Stimulated activated CD4-positive, alpha-beta T cell treated with anti-CD3 and anti-CD28 coated beads, TNF-alpha, amount 100 ng/mL, for 4 hours (primary cell): ENCODE data around the gene SLC9A8.
A peak's percentile ranks its signal among the peaks of the same experiment; 100 is the strongest.
"Not testable (repeated sequence)": the region's sequence is repeated elsewhere in the genome, so short reads cannot be mapped to it uniquely, and the experiment has no call there.

Experiments used
- DNase-seq, 3 experiments: peaks; one replicate each; pipeline ENCODE4 v3.0.0-alpha.2; 2020; ENCODE audit warnings: low read depth in 3 of 3

The SLC9A8 gene, protein sequence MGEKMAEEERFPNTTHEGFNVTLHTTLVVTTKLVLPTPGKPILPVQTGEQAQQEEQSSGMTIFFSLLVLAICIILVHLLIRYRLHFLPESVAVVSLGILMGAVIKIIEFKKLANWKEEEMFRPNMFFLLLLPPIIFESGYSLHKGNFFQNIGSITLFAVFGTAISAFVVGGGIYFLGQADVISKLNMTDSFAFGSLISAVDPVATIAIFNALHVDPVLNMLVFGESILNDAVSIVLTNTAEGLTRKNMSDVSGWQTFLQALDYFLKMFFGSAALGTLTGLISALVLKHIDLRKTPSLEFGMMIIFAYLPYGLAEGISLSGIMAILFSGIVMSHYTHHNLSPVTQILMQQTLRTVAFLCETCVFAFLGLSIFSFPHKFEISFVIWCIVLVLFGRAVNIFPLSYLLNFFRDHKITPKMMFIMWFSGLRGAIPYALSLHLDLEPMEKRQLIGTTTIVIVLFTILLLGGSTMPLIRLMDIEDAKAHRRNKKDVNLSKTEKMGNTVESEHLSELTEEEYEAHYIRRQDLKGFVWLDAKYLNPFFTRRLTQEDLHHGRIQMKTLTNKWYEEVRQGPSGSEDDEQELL

DNA sequence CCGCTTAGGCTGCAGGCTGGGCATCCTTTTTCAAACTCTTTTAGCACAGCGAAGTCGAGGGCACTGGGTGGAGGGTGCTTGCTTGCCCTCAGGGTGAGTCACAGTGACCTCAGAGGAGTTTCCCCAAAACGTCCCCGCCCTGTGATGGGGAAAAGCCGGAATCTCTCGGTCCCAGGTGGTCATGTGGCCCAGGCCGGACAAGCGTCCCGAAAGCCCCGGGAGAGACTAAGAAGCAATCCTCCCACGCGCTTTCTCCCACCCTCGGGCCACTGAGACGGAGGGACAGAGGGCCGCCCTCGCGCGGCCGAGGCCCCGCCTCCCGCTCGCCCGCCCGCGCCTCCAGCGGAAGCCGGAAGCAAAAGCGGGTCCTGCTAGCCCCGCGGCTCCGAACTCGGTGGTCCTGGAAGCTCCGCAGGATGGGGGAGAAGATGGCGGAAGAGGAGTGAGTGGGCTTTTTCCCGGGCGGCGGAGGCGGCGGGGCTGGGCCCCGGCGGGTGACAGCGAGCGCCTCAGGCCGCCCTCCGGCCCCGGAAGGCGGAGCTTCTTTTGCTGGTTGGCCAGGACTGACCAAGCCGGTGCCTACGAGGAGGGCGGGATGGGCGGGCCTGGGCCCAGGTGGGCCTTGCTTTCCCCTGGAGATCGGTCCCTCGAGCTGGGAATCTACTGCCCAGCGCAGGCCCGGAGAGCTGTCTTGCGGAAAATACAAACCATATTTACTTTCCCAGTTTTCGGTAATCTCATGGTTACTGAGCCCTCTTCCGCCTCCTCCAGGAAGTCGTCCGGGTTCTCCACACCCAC is at the start of gene SLC9A8:
TSS of gene SLC9A8 (plus strand) at position 322 of the 798 bp plus-strand sequence. CDS start at position 417, 95 bp downstream.
- peak; percentile 66 to 74 (median 72) for DNase-seq

DNA sequence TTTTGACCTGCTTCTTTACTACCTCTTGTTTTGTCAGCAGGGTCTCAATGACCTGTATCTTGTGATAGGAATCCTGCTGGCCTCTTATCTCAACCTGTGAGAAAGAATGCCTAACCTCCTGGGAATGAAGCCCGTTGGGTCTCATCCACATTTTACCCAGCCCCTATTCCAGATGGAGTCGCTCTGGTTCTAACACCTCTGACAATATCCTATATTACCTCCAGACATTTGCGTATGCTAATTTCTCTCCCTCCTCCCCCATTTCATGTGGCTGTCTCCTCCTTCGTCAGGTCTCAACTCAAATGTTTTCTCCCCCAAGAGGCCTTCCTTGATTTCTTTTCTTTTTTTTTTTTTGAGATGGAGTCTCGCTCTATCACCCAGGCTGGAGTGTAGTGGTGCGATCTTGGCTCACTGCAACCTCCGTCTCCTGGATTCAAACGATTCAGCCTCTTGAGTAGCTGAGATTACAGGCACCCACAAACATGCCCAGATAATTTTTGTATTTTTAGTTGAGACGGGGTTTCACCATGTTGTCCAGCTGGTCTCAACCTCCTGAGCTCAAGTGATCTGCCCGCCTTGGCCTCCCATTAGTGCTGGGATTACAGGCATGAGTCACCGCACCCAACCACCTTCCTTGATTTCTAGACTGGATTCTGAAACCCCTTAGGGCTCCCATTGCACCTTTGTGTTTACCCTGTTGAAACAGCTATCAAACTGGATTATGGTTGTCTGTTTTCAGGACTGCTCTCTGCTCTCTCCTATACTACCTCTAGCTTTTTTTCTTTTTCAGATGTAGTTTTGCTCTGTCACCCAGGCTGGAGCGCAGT is 49.5 kb upstream of the SLC9A8 start:
- no peak for DNase-seq

DNA sequence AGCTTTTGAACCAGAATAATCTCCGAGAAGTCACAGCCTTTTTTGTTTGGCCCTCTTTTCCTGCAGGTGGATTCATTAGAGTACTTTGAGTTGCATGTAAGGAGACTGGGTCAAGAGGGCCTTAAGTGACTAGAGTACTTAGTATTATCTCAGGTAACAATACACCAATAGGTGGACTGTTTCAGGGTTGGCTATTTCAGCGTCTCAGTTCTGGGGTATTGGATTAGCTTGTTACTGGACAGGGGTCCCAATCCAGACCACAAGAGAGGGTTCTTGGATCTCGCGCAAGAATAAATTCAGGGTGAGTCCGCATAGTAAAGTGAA is 47.3 kb upstream of the SLC9A8 start:
- no peak for DNase-seq

DNA sequence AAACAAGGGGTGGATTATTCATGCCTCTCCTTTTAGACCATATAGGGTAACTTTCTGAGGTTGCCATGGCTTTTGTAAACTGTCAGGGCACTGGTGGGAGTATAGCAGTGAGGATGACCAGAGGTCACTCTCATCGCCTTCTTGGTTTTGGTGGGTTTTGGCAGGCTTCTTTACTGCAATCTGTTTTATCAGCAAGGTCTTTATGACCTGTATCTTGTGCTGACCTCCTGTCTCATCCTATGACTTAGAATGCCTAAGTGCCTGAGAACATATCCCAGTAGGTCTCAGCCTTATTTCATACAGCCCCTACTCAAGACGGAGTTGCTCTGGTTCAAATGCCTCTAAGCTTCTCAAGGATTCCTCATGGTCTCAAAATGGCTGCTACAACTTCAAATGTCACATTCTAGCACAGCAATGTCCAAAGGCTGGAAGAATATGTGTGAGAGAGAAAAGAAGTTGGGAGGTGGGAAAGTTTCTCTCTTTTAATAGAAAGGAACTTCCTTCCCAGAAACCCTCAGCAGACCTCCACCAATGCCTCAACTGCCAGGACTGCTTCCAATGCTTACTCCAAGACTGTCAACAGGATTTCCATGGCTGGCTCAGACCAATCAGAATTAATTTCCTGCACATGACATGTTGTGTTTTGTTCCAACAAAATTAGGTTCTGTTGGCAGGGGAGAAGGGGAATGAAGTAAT is 46.6 kb upstream of the SLC9A8 start:
- no peak for DNase-seq

DNA sequence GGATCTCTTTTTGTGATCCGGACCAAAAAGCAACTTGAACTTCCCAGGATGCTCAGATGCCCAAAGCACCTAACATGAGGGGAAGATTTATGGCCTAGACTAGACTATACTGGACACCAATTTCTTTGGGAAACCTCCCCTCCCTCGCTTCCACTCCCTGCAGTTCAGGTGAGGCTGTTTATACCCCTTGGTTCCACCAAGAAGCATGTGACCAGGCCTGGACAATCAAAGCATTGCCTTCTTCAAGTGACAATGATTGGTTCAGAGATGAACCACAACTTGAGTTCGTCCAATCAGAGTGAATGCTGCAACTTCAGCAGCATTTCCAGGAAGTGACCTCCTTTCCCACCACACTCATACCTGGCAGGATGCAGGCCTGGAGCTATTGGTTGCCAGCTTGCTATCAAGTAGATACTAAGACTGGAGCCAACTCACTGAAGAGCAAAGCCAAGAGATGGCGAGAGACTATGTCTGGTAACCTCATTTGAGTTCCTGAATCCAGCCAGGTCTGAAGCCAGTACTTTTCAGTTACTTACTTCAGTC is 45.6 kb upstream of the SLC9A8 start:
- DNase-seq, result no peak

DNA sequence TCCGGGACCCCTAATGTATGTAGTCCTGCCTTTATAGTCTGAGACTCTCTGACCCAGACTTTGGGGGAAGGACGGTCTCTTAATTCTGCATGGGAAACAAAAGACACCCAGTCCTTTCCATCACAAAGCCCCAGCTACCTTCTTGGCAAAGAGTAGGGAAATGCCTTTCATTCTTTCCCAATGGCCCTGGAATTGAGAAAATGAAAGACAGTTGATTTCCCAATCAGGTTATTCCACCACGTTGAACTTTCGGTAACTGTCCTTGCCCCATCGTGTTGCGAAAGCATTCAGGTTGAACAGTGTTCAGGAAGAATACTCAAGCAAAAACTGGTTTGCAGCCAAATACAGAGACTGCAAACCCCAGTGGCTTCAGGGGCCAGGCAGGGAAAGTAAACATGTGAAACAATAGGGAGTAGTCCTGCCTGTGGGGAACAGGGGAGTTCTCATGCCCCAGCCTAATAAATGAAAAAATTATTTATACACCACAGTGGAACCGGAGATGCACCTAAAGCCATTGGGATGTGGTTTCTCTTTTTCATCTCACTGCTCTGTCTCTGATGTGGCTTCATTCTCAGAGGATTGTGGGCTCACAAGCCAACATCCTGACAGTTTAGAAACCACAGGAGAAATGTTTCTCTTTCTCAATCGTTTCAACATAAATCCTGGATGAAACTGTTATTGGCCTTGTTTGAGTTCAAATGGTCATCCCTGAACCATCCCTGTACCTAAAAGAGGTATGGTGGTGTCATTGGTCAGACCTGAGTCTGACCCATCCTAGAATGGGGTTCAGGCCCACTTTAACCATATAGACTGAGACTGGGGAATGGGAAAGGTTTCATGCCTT is 44.2 kb upstream of the SLC9A8 start:
- DNase-seq, result no peak

DNA sequence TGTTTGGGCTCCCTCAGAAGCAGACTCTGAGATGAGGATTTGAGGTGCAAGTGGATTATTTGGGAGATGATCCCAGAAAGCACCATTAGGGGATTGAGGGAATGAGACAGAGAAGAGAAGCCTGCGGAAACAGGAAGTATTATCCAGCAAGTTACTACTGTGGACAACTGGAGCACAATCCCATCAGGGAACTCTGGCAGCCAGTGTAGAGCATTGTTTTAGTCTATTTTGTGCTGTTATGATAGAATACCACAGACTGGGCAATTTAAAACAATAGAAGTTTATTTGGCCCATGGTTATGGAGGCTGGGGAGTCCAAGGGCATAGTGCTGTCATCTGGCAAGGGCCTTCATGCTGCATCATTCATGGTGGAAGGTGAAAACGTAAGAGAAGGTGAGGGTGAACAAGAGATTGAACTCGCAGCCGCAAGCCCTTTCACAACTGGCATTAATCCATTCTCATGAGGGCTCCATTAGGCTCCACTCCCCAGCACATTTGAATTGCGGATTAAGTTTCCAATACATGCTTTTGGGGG is 43.5 kb upstream of the SLC9A8 start:
- DNase-seq, result no peak

DNA sequence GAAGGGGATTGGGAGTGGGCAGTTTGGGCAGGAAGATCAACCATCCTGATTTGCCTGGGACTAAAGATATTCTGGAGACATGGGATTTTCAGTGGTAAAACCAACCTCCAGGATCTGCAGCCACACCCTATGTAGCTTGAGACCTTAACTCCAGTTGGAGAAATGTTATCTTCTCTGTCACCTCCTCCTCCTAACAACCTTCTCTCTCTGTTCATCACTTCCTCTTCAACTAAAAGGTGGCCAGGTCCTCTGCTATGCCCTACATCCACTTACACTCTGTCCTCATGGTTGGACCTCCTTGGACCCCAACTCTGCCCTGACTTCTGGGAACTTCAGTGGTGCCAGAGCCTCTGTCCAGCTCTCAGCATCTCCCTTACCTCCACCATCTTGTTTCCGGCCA is 42.0 kb upstream of the SLC9A8 start:
- no peak for DNase-seq

DNA sequence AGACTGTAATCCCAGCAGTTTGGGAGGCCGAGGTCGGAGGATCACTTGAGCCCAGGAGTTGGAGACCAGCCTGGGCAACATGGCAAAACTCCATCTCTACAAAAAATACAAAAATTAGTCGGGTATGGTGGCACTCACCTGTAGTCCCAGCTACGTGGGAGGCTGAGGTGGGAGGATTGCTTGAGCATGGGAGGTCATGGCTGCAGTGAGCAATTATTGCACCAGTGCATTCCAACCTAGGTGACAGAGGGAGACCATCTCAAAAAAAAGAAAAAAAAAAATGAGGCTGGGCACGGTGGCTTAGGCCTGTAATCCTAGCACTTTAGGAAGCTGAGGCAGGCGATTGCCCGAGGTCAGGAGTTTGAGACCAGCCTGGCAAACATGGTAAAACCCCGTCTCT is 38.4 kb upstream of the SLC9A8 start:
- not testable (repeated sequence) for DNase-seq

DNA sequence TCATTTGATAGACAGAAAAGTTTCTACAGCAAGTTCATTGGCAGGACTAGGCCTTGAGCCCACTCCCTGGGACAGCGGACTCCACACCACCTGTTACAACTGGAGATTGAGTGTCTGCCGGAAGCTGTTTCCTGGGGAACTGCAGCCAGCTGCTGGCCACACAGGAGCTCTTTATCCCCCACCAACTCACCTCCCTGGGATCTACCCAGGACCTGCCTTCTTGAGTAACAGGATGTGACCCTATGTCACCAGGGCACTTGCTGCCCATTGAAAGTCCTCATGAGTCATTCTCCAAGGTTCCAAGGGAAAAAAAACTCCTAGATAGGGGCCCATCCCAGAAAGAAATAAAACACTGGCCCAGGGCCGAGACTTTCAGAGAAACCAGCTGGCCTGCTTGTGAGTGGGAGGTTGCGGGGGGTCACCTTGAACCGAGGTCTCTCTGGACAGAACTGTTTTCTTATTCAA is 37.4 kb upstream of the SLC9A8 start:
- no peak for DNase-seq

DNA sequence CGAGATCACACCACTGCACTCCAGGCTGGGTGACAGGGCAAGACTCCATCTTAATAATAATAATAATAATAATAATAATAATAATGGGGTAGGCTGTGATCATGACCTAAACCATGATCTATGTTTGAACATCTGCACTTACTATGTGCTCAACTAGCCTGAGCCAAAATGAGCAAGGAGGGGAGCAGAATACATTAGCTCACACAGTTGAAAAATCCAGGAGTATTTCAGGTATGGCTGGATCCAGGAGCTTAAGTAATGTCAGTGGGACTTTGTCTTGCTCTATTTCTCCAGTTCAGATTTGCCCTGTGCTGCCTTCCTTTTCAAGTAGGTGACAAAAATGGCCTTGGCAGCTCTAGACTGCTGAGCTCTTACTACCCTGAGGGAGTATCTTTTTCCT is 32.7 kb upstream of the SLC9A8 start:
- DNase-seq, result no peak

DNA sequence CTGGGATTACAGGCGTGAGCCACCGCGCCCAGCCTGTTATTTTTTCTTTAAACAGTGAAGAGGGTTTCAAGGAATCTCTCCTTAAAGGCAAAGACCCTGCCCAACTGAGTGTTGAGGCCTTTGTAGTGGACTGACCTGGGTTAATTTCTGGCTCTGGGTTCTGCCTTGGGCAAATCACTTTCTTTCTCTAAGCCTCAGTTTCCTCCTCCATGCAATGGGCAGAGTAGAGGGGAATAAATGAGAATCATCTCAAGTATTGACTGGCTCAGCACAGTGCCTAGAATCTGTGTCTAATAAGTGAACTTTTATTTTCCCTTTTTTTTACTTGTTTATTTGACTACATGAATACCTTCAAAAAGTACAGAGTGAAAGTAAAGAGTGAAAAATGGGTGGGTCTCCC is 31.0 kb upstream of the SLC9A8 start:
- DNase-seq, result no peak

DNA sequence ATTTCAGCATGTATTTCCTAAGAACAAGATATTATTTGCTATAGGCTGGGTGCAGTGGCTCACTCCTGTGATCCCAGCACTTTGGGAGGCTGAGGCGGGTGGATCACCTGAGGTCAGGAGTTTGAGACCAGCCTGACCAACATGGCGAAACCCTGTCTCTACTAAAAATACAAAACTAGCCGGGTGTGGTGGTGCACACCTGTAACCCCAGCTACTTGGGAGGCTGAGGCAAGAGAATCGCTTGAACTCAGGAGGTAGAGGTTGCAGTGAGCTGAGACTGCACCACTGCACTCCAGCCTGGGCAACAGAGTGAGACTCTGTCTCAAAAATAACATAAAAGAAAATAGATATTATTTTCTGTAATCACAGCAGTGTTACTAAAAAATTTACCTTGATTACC is 30.2 kb upstream of the SLC9A8 start:
- not testable (repeated sequence) for DNase-seq

DNA sequence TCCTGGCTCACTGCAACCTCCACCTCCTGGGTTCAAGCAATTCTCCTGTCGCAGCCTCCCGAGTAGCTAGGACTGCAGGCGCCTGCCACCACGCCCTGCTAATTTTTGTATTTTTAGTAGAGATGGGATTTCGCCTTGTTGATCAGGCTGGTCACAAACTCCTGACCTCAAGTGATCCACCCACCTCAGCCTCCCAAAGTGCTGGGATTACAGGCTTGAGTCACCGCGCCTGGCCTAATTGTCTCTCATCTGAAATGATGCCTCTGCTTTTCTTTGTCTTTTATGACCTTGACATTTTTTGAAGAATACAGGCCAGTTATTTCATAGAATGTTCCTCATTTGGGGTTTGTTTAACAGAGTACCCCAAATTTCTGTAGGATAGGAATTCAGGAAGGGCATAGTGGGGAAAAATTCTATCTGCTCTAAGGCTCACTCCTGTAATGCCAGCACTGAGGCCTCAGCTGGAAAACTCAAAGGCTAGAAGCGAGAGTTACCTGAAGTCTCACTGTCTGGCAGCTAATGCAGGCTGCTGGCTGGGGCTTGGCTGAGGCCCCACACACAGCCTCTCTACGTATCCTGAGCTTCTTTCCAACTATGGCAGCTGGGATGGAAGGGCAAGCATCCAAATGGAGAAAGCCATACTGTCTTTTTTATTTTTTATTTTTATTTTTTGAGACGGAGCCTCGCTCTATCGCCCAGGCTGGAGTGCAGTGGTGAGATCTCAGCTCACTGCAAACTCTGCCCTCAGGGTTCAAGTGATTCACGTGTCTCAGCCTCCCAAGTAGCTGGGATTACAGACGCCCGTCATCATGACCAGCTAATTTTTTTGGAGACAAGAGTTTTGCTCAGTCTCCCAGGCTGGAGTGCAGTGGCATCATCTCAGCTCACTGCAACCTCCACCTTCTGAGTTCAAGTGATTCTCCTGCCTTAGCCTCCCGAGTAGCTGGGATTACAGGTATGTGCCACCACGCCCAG is 29.3 kb upstream of the SLC9A8 start:
- not testable (repeated sequence) for DNase-seq

DNA sequence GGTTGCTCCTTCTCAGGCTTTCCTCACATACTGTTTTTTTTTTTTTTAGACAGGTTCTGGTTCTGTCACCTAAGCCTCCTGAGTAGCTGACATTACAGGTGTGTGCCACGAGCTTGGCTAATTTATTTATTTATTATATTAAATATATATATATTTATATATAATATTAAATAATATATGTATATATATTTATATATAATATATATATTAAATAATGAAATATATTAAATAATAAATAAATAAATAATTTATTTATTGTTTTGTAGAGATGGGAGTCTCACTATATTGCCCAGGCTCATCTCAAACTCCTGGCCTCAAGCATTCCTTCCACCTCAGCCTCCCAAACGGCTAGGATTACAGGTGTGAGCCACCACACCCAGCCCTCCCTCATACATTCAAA is 28.3 kb upstream of the SLC9A8 start:
- no peak for DNase-seq

DNA sequence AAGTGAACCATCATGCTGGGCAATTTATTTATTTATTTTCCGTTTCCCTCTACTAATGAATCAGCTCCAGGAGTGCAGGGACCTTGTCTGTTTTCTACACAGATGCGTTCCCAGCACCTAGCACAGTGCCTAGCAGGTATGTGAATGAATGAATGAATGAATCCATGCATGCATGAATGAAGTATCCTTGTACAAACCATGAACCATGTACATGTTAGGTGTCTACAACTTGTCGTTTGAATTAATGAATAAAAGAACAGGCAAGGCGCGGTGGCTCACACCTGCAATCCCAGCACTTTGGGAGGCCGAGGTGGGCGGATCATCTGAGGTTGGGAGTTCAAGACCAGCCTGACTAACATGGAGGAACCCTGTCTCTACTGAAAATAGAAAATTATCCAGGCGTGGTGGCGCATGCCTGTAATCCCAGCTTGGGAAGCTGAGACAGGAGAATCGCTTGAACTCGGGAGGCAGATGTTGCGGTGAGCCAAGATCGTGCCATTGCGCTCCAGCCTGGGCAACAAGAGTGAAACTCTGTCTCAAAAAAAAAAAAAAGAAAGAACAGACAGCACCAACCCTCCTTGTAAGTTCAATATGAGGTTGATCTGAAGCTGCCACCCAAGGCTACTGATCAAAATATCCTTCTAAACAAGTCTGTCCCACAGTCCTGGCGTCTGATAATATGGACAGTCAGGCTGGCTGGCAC is 27.3 kb upstream of the SLC9A8 start:
- DNase-seq, result no peak

DNA sequence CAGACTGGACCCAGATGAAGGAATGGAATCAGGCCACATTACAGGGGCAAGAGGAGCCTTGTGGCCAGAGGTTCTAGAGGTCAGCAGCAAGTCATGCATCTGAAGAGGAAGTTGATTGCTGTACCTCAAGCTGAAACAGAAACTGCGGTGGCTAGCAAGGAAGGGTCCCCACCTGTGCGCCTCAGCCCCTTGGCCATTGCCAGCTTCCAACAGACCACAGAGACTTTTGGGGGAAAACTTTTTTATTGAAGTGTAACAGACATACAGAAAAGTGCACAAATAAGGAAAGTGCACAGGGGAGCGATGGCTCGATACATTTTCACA is 26.8 kb upstream of the SLC9A8 start:
- no peak for DNase-seq

DNA sequence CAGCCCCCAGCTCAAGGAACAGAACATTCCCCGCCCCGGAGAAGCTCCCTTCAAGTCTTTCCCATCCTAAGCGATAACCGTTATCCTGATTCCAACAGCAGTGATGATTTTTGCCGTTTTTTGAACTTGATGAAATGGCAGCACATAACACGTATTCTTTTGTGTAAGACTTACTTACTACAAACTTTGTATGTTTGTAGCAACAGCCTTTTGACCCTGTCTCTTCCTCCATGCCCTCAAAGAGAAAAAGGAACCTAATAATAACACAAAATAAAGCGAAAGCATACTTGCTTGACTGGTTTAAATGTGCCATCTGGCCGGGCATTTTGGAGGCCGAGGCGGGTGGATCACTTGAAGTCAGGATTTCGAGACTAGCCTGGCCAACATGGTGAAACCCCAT is 26.4 kb upstream of the SLC9A8 start:
- no peak for DNase-seq
